Suprapubic skin (tissue), 4 donors: Measurements from ENCODE around the gene C1QC. TPM values are rescaled to one million over a fixed set of nuclear protein-coding genes. Genes with fewer than 3 reads are reported as not detected.
"Not testable (repeated sequence)": the region's sequence is repeated elsewhere in the genome, so short reads cannot be mapped to it uniquely, and the experiment has no call there.

ENCODE experiments used
- DNase-seq, 2 donors: peaks; one replicate each; pipeline ENCODE4 v3.0.0-alpha.2; 2019; ENCODE audit warnings: low spot score in 2 of 2
- H3K27ac ChIP-seq: fragments of 200-600 bp; sonication (generic); one replicate; pipeline ENCODE4 v1.5.1; 2019
- H3K27me3 ChIP-seq: fragments of 200-600 bp; sonication (generic); one replicate; pipeline ENCODE4 v1.5.1; 2019
- H3K36me3 ChIP-seq: fragments of 200-600 bp; sonication (generic); one replicate; pipeline ENCODE4 v1.5.1; 2019
- H3K4me1 ChIP-seq: fragments of 200-600 bp; sonication (generic); one replicate; pipeline ENCODE4 v1.5.1; 2019
- H3K4me3 ChIP-seq: fragments of 200-600 bp; sonication (generic); one replicate; pipeline ENCODE4 v1.5.1; 2019; ENCODE audit warnings: mild to moderate bottlenecking
- H3K9me3 ChIP-seq: fragments of 200-600 bp; sonication (generic); one replicate; pipeline ENCODE4 v1.5.1; 2019
- CTCF ChIP-seq, 2 donors: fragments of 200-600 bp in 1 of 2; fragments of 450-650 bp in 1 of 2; sonication (generic) in 1 of 2; IDR thresholded peaks; one replicate each; pipeline ENCODE4 v1.5.1; 2016 to 2019; ENCODE audit warnings: antibody characterized with exemption in 2 of 2, mild to moderate bottlenecking in 1 of 2, moderate library complexity in 1 of 2
- EP300 ChIP-seq: sonication (generic); formaldehyde crosslinking; IDR thresholded peaks from one replicate; pipeline ENCODE4 v1.6.1; 2017; ENCODE audit warnings: antibody characterized with exemption
- POLR2A ChIP-seq, 2 donors: fragments of 450-650 bp; IDR thresholded peaks; one replicate each; pipeline ENCODE4 v1.6.1; 2017; ENCODE audit warnings: antibody characterized with exemption in 2 of 2, mild to moderate bottlenecking in 2 of 2, moderate library complexity in 2 of 2
- POLR2AphosphoS5 ChIP-seq, 3 donors: sonication (generic); formaldehyde crosslinking; IDR thresholded peaks; one replicate each; pipeline ENCODE4 v1.6.1; 2017; ENCODE audit warnings: antibody characterized with exemption in 3 of 3
- WGBS: methylation state at CpG from one replicate; pipeline ENCODE4 v1.1.5; 2018; 5-methylcytosine and 5-hydroxymethylcytosine counted together
- total RNA-seq, 4 donors: library from RNA; depleted of rRNA; stranded (reverse); fragments of >200 nt; gene quantifications; one replicate each; pipeline ENCODE4 v1.1.0, GENCODE V29; 2016

C1QC gene
- total RNA-seq, 4 donors from 2014 or later: 6.5 to 31.9 (median 20.4) TPM

GRCh38 chr1:22662986-22663408 lies 19.6 kb downstream of the C1QC start:
- WGBS: 79% methylated on average over 8 of the region's 8 CpGs

GRCh38 chr1:22665752-22666151 lies 22.3 kb downstream of the C1QC start:
- DNase-seq: no peak
- 41% methylated on average over 6 of the region's 7 CpGs for WGBS
- H3K27ac ChIP-seq: no peak overlapping the region
- H3K4me1 ChIP-seq: no peaks in the 10 kb centered on the region
- H3K27me3 ChIP-seq: peaks cover 14% of the 10 kb centered on the region
- H3K36me3 ChIP-seq: no peaks in the 10 kb centered on the region
- no peaks in the 10 kb centered on the region for H3K9me3 ChIP-seq
- no peak overlapping the region for H3K4me3 ChIP-seq
- TF ChIP-seq EP300: no peak

More at GRCh38 chr1:22662986-22663408, 19.6 kb downstream of the C1QC start:
- no peak for DNase-seq
- Histone ChIP-seq H3K4me1 (no peaks in the 10 kb centered on the region), H3K27me3 (peaks cover 8% of the 10 kb centered on the region), H3K36me3 (no peaks in the 10 kb centered on the region), H3K27ac (no peak overlapping the region), H3K9me3 (no peaks in the 10 kb centered on the region), H3K4me3 (no peak overlapping the region)
- TF ChIP-seq POLR2AphosphoS5 (IDR thresholded peaks at IDR 0.05) (no peak), POLR2A (IDR thresholded peaks at IDR 0.05) (no peak), CTCF (IDR thresholded peaks at IDR 0.05) (no peak), EP300 (no peak)

GRCh38 chr1:22666412-22666811 lies 23.0 kb downstream of the C1QC start:
- no peak overlapping the region for H3K27ac ChIP-seq
- no peaks in the 10 kb centered on the region for H3K4me1 ChIP-seq
- no peaks in the 10 kb centered on the region for H3K36me3 ChIP-seq
- H3K4me3 ChIP-seq: no peak overlapping the region
- DNase-seq: no peak
- TF ChIP-seq EP300 (no peak), CTCF (IDR thresholded peaks at IDR 0.05) (no peak), POLR2A (IDR thresholded peaks at IDR 0.05) (no peak), POLR2AphosphoS5 (IDR thresholded peaks at IDR 0.05) (no peak)
- H3K9me3 ChIP-seq: no peaks in the 10 kb centered on the region
- 65% methylated on average over 2 of the region's 2 CpGs for WGBS
- peaks cover 17% of the 10 kb centered on the region for H3K27me3 ChIP-seq

- H3K27ac ChIP-seq, H3K4me3 ChIP-seq, DNase-seq, H3K9me3 ChIP-seq, H3K36me3 ChIP-seq, H3K4me1 ChIP-seq: not testable (repeated sequence)
- WGBS: 64% methylated on average over 2 of the region's 2 CpGs
- H3K27me3 ChIP-seq: peaks cover 41% of the 10 kb centered on the region
These were observed 25.4 kb downstream of the C1QC start for GRCh38 chr1:22668840-22669239.

- no peaks in the 10 kb centered on the region for H3K4me1 ChIP-seq
- no peak overlapping the region for H3K4me3 ChIP-seq
- H3K36me3 ChIP-seq: no peaks in the 10 kb centered on the region
- no peak overlapping the region for H3K27ac ChIP-seq
- TF ChIP-seq CTCF (IDR thresholded peaks at IDR 0.05) (no peak), POLR2AphosphoS5 (IDR thresholded peaks at IDR 0.05) (no peak), POLR2A (IDR thresholded peaks at IDR 0.05) (no peak), EP300 (no peak)
- peaks cover 47% of the 10 kb centered on the region for H3K27me3 ChIP-seq
- H3K9me3 ChIP-seq: no peaks in the 10 kb centered on the region
- 37% methylated on average over 12 of the region's 12 CpGs for WGBS
- DNase-seq: no peak
These were observed 27.0 kb downstream of the C1QC start for GRCh38 chr1:22670352-22670975.

- Histone ChIP-seq H3K27ac (no peak overlapping the region), H3K4me1 (no peaks in the 10 kb centered on the region), H3K36me3 (no peaks in the 10 kb centered on the region), H3K9me3 (no peaks in the 10 kb centered on the region), H3K27me3 (peaks cover 55% of the 10 kb centered on the region), H3K4me3 (no peak overlapping the region)
- no peak for DNase-seq
- WGBS: 86% methylated on average over 4 of the region's 4 CpGs
- TF ChIP-seq POLR2AphosphoS5 (IDR thresholded peaks at IDR 0.05): no peak
- TF ChIP-seq POLR2A (IDR thresholded peaks at IDR 0.05): no peak
- TF ChIP-seq EP300: no peak
- TF ChIP-seq CTCF (IDR thresholded peaks at IDR 0.05): no peak
These were observed 28.6 kb downstream of the C1QC start for GRCh38 chr1:22671999-22672398.
